Heart left ventricle (tissue), 16 donors: ENCODE results near the gene DAB1. TPM values are rescaled to one million over a fixed set of nuclear protein-coding genes. Genes with fewer than 3 reads are reported as not detected.
A peak's percentile ranks its signal among the peaks of the same experiment; 100 is the strongest.

Source experiments
- ATAC-seq, 4 donors: fragments of 200-7000 bp; cut with Tn5 transposase; one replicate each; pipeline ENCODE4 v1.9.1; 2020 to 2022; ENCODE audit warnings: moderate library complexity in 4 of 4, mild to moderate bottlenecking in 3 of 4, moderate number of reproducible peaks in 1 of 4
- DNase-seq, 5 donors: peaks; one replicate each; pipeline ENCODE4 v3.0.0-alpha.2; 2020
- H3K27ac ChIP-seq, 12 donors: fragments of 200-600 bp; sonication (generic) in 4 of 12; one replicate each; pipeline versions ENCODE4 v1.5.0 to v1.8.0; 2016 to 2022; ENCODE audit warnings: mild to moderate bottlenecking in 2 of 12
- H3K27me3 ChIP-seq, 9 donors: fragments of 200-600 bp; sonication (generic) in 2 of 9; one replicate each; pipeline versions ENCODE4 v1.5.1 to v1.8.0; 2016 to 2022; ENCODE audit warnings: mild to moderate bottlenecking in 3 of 9
- H3K36me3 ChIP-seq, 9 donors: fragments of 200-600 bp; sonication (generic) in 2 of 9; one replicate each; pipeline versions ENCODE4 v1.5.0 to v1.8.0; 2018 to 2022; ENCODE audit warnings: mild to moderate bottlenecking in 2 of 9
- H3K4me1 ChIP-seq, 12 donors: fragments of 200-600 bp; sonication (generic) in 4 of 12; one replicate each; pipeline versions ENCODE4 v1.5.0 to v1.8.0; 2016 to 2022; ENCODE audit warnings: mild to moderate bottlenecking in 3 of 12
- H3K4me3 ChIP-seq, 12 donors: fragments of 200-600 bp; sonication (generic) in 4 of 12; one replicate each; pipeline versions ENCODE4 v1.5.0 to v1.8.0; 2017 to 2022; ENCODE audit warnings: mild to moderate bottlenecking in 9 of 12, moderate library complexity in 4 of 12
- H3K9me3 ChIP-seq, 12 donors: fragments of 200-600 bp; sonication (generic) in 4 of 12; one replicate each; pipeline versions ENCODE4 v1.5.0 to v1.8.0; 2016 to 2022; ENCODE audit warnings: mild to moderate bottlenecking in 1 of 12
- POLR2A ChIP-seq, 2 donors: fragments of 450-650 bp; IDR thresholded peaks; one replicate each; pipeline ENCODE4 v1.6.1; 2017; ENCODE audit warnings: antibody characterized with exemption in 2 of 2, mild to moderate bottlenecking in 2 of 2, moderate library complexity in 2 of 2
- WGBS, 4 donors: extraction: QIAGEN DNeasy Blood & Tissue Kit in 2 of 4; methylation state at CpG; one replicate each; pipeline versions ENCODE4 v1.1.5 to v1.1.7; 2013 to 2018; 5-methylcytosine and 5-hydroxymethylcytosine counted together
- intact Hi-C, 10 donors: fragments of 100-400 bp; cut with DNase I; formaldehyde crosslinking; loops; one replicate each; pipeline versions ENCODE4 v1.11.1 to v1.14.2; 2022
- polyA plus RNA-seq, 2 donors: library from polyadenylated mRNA; stranded (reverse); fragments of 200-250 nt; gene quantifications; one replicate each; pipeline ENCODE4 v1.2.3, GENCODE V29; 2013
- total RNA-seq, 9 donors: library from RNA; depleted of rRNA in 2 of 9; stranded (reverse); fragments of >200 nt in 2 of 9; fragmentation: NEBNext Ultra II Directional in 3 of 9; extraction: Animal tissue kit (Norgen Biotek cat#: 25700) in 3 of 9; gene quantifications; one replicate each; pipeline versions ENCODE4 v1.1.0 to v1.2.4, GENCODE V29; 2016 to 2023
- TF ChIP-seq, protein P1 (sequence below), 12 donors: fragments of 200-600 bp; sonication (generic) in 4 of 12; IDR thresholded peaks; one replicate each; pipeline versions ENCODE4 v1.5.0 to v1.8.0; 2018 to 2022; ENCODE audit warnings: antibody characterized with exemption in 12 of 12, mild to moderate bottlenecking in 5 of 12
- donor health status: ischemic (EF 13 %, LVEDD 7.1; RV severe dilation, severe dysfunction).
- donor health status: healthy with polysubstance abuse.
- donor health status: DM: no; HTN: yes; CAD: no.
- donor health status: DM: no; HTN: no; CAD: no.
- donor health status: ischemic (EF 25% LVEDD 6.9; RV normal size, moderate dysfunction).
- donor health status: ischemic (EF 25% LVEDD 5.7; RV mildly dilated, moderate dysfunction).
- donor health status: healthy.
- donor health status: DM: yes; HTN: yes; CAD: no.
- donor health status: ischemic (EF 35%, LVEDD 5.7; RV mildly dilated, moderate dysfunction).
- donor health status: nonischemic (EF 11% LVEDD 7.7; RV severe dilation, severe dysfunction).
- donor health status: DM: yes; HTN: yes; CAD: no.
- donor health status: PGD.
- donor health status: ischemic (EF 29% LVEDD 5.4; RV normal size, mild dysfunction).
- donor health status: nonischemic (EF 23%, LVEDD 6.1; RV moderate dilation, normal function).

DAB1 gene
- total and polyA plus RNA-seq, 11 donors = 0.26 to 28.8 (median 5.2) TPM

DNA sequence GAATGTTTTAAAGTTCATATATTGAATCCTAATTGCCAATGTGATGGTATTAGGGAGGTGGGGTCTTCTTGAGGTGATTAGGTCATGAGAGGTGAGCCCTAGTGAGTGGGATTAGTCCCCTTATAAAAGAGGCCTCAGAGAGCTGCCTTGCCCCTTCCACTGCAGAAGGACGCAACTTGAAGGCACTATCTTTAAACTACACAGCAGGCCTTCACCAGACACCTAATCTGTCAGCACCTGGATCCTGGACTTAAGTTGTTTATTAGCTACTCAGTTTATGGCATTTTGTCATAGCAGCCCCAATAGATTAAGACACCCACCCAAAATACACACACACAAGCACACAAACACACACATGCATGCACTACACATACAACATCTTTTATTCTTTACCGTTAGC lies 61.4 kb downstream of the DAB1 start:
- no peaks in the 10 kb centered on the region for H3K36me3 ChIP-seq
- peaks cover 0 to 29% (median 0%) of the 10 kb centered on the region in 12 donors for H3K4me1 ChIP-seq
- H3K4me3 ChIP-seq = no peak overlapping the region
- no peaks in the 10 kb centered on the region for H3K27me3 ChIP-seq
- TF ChIP-seq POLR2A (IDR thresholded peaks at IDR 0.05) = no peak
- TF ChIP-seq, protein P1, sequence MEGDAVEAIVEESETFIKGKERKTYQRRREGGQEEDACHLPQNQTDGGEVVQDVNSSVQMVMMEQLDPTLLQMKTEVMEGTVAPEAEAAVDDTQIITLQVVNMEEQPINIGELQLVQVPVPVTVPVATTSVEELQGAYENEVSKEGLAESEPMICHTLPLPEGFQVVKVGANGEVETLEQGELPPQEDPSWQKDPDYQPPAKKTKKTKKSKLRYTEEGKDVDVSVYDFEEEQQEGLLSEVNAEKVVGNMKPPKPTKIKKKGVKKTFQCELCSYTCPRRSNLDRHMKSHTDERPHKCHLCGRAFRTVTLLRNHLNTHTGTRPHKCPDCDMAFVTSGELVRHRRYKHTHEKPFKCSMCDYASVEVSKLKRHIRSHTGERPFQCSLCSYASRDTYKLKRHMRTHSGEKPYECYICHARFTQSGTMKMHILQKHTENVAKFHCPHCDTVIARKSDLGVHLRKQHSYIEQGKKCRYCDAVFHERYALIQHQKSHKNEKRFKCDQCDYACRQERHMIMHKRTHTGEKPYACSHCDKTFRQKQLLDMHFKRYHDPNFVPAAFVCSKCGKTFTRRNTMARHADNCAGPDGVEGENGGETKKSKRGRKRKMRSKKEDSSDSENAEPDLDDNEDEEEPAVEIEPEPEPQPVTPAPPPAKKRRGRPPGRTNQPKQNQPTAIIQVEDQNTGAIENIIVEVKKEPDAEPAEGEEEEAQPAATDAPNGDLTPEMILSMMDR (IDR thresholded peaks at IDR 0.05) = no peak
- ATAC-seq (peak; percentile 78 to 94 (median 89)), DNase-seq (peak in 3 of 5 donors; percentile 16 to 31 (median 21))
- intact Hi-C loops = no loop called here
- peaks cover 0 to 15% (median 6%) of the 10 kb centered on the region in 12 donors for H3K9me3 ChIP-seq
- H3K27ac ChIP-seq = peak overlapping the region in 1 of 12 donors; percentile 35
- WGBS, 4 donors = 39 to 66% (median 49%) methylated on average over 2 of the region's 2 CpGs

DNA sequence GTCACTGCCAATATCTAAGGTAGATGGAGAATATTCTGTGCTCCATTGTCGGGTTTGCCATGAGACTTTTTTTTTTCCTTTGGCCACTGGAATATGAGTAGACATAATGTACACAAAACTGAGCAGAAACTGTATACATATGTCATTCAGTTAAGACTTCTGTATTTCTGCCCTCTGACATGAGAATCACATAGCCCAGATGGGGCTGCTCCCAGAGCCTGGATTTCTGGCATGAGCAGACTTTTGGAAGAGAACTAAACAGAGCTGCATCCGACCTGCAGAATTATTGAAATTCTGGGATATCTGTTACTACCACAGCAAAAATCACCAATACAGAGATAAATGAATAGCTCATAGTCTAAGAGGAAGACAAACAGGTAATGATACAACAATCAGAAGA lies 62.3 kb downstream of the DAB1 start:
- Histone ChIP-seq H3K4me1 (peaks cover 0 to 29% (median 0%) of the 10 kb centered on the region in 12 donors), H3K9me3 (peaks cover 0 to 15% (median 6%) of the 10 kb centered on the region in 12 donors), H3K4me3 (no peak overlapping the region), H3K36me3 (no peaks in the 10 kb centered on the region), H3K27ac (peak overlapping the region in 1 of 12 donors; percentile 29), H3K27me3 (no peaks in the 10 kb centered on the region)
- ATAC-seq = no peak
- no peak for DNase-seq
- TF ChIP-seq, protein P1 (IDR thresholded peaks at IDR 0.05) = no peak
- TF ChIP-seq POLR2A (IDR thresholded peaks at IDR 0.05) = no peak
- 62 to 87% (median 68%) methylated on average over 2 of the region's 2 CpGs for WGBS, 4 donors
- intact Hi-C loops = no loop called here

DNA sequence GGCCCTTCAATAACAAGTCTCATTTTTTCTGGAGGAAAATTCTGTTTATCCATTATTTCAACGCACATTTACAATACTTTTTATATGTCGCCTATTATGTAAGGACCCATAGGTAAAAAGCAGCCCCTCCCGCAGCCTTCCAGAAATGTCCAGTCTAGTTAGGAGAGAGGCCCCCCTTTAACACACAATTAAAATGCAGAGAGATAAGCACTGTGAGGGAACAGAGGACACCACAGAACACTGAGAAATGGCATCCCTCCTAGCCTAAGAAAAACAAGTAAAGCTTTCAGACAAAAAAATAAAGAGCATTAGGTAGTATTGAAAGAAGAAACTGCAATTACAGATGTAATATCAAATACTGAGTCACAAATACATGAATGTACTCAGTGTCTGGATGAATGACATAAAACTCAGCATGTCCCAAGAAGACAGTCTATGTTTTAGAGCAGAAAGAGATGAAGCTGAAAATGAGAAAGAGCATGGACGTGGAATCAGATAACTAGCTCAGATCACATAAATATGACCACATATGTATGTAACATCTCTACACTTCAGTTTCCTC lies 62.9 kb downstream of the DAB1 start:
- Histone ChIP-seq H3K27me3 (no peaks in the 10 kb centered on the region), H3K4me3 (no peak overlapping the region), H3K27ac (peak overlapping the region in 1 of 12 donors; percentile 29), H3K36me3 (no peaks in the 10 kb centered on the region), H3K9me3 (peaks cover 0 to 15% (median 6%) of the 10 kb centered on the region in 12 donors), H3K4me1 (peaks cover 0 to 29% (median 0%) of the 10 kb centered on the region in 12 donors)
- ATAC-seq (no peak), DNase-seq (no peak)
- TF ChIP-seq, protein P1 (IDR thresholded peaks at IDR 0.05) = no peak
- no peak for TF ChIP-seq POLR2A (IDR thresholded peaks at IDR 0.05)
- intact Hi-C loops = no loop called here
- WGBS, 4 donors = 75 to 87% (median 78%) methylated on average over 4 of the region's 4 CpGs

DNA sequence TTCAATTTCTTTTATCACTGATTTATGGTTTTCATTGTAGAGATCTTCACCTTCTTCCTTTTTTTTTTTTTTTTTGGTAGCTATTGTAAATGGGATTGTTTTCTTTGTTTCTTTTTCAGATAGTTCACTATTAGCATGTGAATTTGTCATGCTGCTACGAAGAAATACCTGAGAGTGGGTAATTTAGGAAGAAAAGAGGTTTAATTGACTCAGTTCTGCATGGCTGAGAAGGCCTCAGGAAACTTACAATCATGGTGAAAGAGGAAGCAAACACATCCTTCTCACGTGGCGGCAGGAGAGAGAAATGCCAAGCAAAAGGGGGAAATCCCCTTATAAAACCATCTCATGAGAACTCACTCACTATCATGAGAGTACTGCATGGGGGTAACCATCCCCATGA lies 66.4 kb downstream of the DAB1 start:
- no peak for TF ChIP-seq POLR2A (IDR thresholded peaks at IDR 0.05)
- TF ChIP-seq, protein P1 (IDR thresholded peaks at IDR 0.05) = no peak

More for the DNA sequence above, 66.4 kb downstream of the DAB1 start:
- WGBS, 4 donors = 71 to 81% (median 76%) methylated on average over 3 of the region's 3 CpGs
- no peak overlapping the region for H3K27ac ChIP-seq
- ATAC-seq (no peak), DNase-seq (no peak)
- no peaks in the 10 kb centered on the region for H3K36me3 ChIP-seq
- H3K27me3 ChIP-seq = no peaks in the 10 kb centered on the region
- peaks cover 0 to 14% (median 0%) of the 10 kb centered on the region in 12 donors for H3K4me1 ChIP-seq
- intact Hi-C loops = no loop called here
- no peak overlapping the region for H3K4me3 ChIP-seq
- H3K9me3 ChIP-seq = peaks cover 0 to 15% (median 6%) of the 10 kb centered on the region in 12 donors
